ENCODE results near the gene ZNF444.
"Not testable (repeated sequence)": the region's sequence is repeated elsewhere in the genome, so short reads cannot be mapped to it uniquely, and the experiment has no call there.

ZNF444 gene

GRCh38 chr19:56191115-56191514 lies 50.0 kb downstream of the ZNF444 start:
- no peak for TF ChIP-seq FOXP2 (optimal IDR thresholded peaks at IDR 0.05; ENCODE audit: borderline replicate concordance, extremely low read depth, extremely low read length, insufficient read depth)
- TF ChIP-seq REST (IDR thresholded peaks at IDR 0.05; ENCODE audit: insufficient read depth in 1 of 2, low read depth in 2 of 2, low read length in 2 of 2) = no peak
- TF ChIP-seq POLR2AphosphoS5 (IDR thresholded peaks at IDR 0.05; ENCODE audit: low read depth, low read length) = no peak
- TF ChIP-seq TAF1 (IDR thresholded peaks at IDR 0.05; ENCODE audit: borderline replicate concordance, insufficient read depth, low read length) = no peak
- no peak for TF ChIP-seq SIN3A (IDR thresholded peaks at IDR 0.05; ENCODE audit: borderline replicate concordance, insufficient read depth, low read length)

GRCh38 chr19:56191711-56192110 lies 50.6 kb downstream of the ZNF444 start:
- TF ChIP-seq POLR2AphosphoS5 (IDR thresholded peaks at IDR 0.05; ENCODE audit: low read depth, low read length) (no peak), FOXP2 (optimal IDR thresholded peaks at IDR 0.05; ENCODE audit: borderline replicate concordance, extremely low read depth, extremely low read length, insufficient read depth) (no peak), REST (IDR thresholded peaks at IDR 0.05; ENCODE audit: insufficient read depth in 1 of 2, low read depth in 2 of 2, low read length in 2 of 2) (no peak), SIN3A (IDR thresholded peaks at IDR 0.05; ENCODE audit: borderline replicate concordance, insufficient read depth, low read length) (no peak)

GRCh38 chr19:56193981-56194640 lies 53.0 kb downstream of the ZNF444 start:
- TF ChIP-seq SIN3A (IDR thresholded peaks at IDR 0.05; ENCODE audit: borderline replicate concordance, insufficient read depth, low read length) = no peak
- no peak for TF ChIP-seq FOXP2 (optimal IDR thresholded peaks at IDR 0.05; ENCODE audit: borderline replicate concordance, extremely low read depth, extremely low read length, insufficient read depth)
- no peak for TF ChIP-seq REST (IDR thresholded peaks at IDR 0.05; ENCODE audit: insufficient read depth in 1 of 2, low read depth in 2 of 2, low read length in 2 of 2)
- TF ChIP-seq TAF1 (IDR thresholded peaks at IDR 0.05; ENCODE audit: borderline replicate concordance, insufficient read depth, low read length) = no peak
- TF ChIP-seq POLR2AphosphoS5 (IDR thresholded peaks at IDR 0.05; ENCODE audit: low read depth, low read length) = no peak

- not testable (repeated sequence) for TF ChIP-seq FOXP2 (optimal IDR thresholded peaks at IDR 0.05; ENCODE audit: borderline replicate concordance, extremely low read depth, extremely low read length, insufficient read depth); SIN3A (IDR thresholded peaks at IDR 0.05; ENCODE audit: borderline replicate concordance, insufficient read depth, low read length); TAF1 (IDR thresholded peaks at IDR 0.05; ENCODE audit: borderline replicate concordance, insufficient read depth, low read length)
These were observed 56.6 kb downstream of the ZNF444 start, which contains the start of gene ZSCAN5B for GRCh38 chr19:56197646-56198045. TSS of gene ZSCAN5B (minus strand) at chr19:56197783. CDS start at chr19:56193052, 4,731 bp downstream.

GRCh38 chr19:56199687-56200086 lies 58.6 kb downstream of the ZNF444 start:
- TF ChIP-seq TAF1 (IDR thresholded peaks at IDR 0.05; ENCODE audit: borderline replicate concordance, insufficient read depth, low read length) (no peak), REST (IDR thresholded peaks at IDR 0.05; ENCODE audit: insufficient read depth in 1 of 2, low read depth in 2 of 2, low read length in 2 of 2) (no peak), SIN3A (IDR thresholded peaks at IDR 0.05; ENCODE audit: borderline replicate concordance, insufficient read depth, low read length) (no peak), FOXP2 (optimal IDR thresholded peaks at IDR 0.05; ENCODE audit: borderline replicate concordance, extremely low read depth, extremely low read length, insufficient read depth) (no peak), POLR2AphosphoS5 (IDR thresholded peaks at IDR 0.05; ENCODE audit: low read depth, low read length) (no peak)

Measured in PFSK-1 (cell line).